COR-L47 (cell line): ENCODE data around the gene ITLN1.
"Not testable (repeated sequence)": the region's sequence is repeated elsewhere in the genome, so short reads cannot be mapped to it uniquely, and the experiment has no call there.

Experiments
- DNase-seq: peaks from one replicate; lab custom pipeline; 2025; lab: John Stamatoyannopoulos, UW

The ITLN1 gene

DNA sequence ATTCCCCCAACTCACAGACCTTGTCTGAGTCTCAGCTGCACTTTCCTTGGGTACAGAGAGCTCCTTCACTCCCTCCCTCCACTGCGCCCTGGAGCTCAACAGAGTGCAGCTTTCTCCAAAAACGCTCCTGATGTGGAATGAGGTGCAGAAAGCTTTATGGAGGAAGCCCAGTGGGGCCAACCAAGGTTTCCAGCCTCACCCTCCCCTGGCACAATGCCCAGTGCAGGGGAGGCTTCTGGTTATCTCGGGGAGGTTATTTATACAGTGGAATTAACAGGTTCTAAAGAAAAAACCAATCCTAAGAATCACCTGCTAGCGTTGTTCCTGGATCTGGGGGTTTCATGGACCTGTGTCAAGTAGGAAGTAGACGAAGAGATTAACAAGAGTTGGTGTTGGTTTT, at the start of gene ITLN1:
Gene ITLN1, minus strand, starts transcription at position 139 of the 400 bp plus-strand sequence. CDS start 303 bp downstream, outside the sequence.
- DNase-seq: no peak

DNA sequence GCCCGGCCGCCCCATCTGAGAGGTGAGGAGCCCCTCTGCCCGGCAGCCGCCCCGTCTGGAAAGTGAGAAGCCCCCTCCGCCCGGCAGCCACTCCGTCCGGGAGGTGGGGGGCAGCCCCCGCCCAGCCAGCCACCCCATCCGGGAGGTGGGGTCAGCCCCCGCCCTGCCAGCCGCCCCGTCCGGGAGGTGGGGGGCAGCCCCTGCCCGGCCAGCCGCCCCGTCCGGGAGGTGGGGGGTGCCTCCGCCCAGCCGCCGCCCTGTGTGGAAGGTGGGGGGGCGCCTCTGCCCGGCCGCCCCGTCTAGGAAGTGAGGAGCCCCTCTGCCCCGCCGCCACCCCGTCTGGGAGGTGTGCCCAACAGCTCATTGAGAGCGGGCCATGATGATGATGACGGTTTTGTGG, 48.3 kb upstream of the ITLN1 start:
- DNase-seq: not testable (repeated sequence)

- DNase-seq: no peak
Measured at GRCh38 chr1:160925652-160926244, 40.8 kb upstream of the ITLN1 start.

- DNase-seq: no peak
Measured at GRCh38 chr1:160924791-160925651, 40.0 kb upstream of the ITLN1 start.

- DNase-seq: no peak
Measured at GRCh38 chr1:160916666-160917065, 31.7 kb upstream of the ITLN1 start.

- not testable (repeated sequence) for DNase-seq
Measured at GRCh38 chr1:160913229-160913628, 28.2 kb upstream of the ITLN1 start.

- DNase-seq: no peak
Measured at GRCh38 chr1:160911925-160912324, 26.9 kb upstream of the ITLN1 start.

GRCh38 chr1:160911441-160911840, 26.5 kb upstream of the ITLN1 start:
- DNase-seq: no peak

DNA sequence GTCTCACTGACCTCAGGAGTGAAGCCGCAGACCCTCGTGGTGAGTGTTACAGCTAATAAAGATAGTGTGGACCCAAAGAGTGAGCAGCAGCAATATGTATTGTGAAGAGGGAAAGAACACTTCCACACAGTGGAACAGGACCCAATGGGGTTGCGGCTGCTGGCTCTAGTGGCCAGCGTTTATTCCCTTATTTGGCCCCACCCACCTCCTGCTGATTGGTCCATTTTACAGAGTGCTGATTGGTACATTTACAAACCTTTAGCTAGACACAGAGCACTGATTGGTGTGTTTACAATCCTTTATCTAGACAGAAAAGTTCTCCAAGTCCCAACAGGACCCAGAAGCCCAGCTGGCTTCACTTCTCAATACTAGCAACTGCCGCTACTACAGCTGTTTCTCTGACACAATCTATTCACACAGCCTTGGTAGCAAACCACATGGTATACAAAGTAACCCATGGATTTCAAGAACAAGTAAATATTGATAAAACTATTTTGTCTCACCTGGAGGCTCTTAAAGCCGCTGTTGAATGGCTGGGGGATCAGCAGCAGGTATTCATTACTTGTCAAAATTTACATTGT, 25.3 kb upstream of the ITLN1 start:
- no peak for DNase-seq

- no peak for DNase-seq
Measured at GRCh38 chr1:160907976-160908375, 23.0 kb upstream of the ITLN1 start.

- DNase-seq: no peak
Measured at GRCh38 chr1:160905617-160905989, 20.6 kb upstream of the ITLN1 start.

DNA sequence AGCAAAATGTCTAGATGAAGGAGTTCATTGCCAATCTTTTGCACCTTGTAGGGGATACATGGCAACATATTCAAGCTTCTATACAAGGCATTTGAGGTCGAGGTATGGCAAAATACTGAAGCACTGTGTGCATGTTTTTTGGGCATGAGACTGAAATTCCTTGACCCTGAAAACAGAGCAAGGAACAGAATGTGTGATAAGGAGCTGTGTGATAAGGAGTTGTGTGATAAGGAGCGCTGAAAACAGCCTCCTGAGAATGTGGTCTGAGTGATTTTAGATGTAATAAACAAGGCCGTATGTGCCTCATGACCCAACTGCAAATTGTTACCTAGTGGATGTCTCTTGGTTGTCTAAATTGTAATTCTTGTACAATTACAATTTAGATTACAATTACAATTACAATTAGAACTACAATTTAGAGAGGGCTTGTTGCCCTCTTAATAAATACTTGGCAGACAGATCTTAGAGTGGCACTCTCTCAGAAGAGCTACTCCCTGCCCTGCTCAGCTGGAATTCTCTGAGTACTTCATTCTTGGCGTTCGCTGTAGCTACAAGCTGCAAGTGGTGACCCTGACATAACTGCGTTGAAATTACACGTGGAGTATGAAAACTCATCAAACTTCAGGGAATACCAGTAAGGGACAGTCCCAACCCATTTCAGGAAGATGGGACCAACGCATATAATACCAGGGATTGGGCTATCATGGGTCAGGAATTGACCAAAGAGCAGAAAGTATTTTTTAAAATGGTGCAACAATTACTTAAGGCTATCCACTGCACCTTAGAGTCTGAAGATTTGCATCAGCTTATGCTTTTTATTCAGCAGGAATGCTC, 20.0 kb upstream of the ITLN1 start:
- no peak for DNase-seq

DNA sequence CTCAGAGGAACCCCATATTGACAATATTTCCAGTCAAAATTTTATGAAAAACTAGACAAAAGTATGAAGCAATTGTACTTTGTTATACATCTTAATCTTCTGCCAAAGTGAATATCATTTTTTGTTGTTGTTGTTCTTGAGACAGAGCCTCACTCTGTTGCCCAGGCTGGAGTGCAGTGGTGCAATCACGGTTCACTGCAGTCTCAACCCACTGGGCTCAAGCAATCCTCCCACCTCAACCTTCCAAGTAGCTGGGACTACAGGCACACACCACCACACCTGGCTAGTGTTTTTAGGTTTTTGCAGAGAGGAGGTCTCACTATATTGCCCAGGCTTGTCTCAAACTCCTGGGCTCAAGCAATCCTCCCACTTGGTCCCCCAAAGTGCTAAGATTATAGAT, 17.3 kb upstream of the ITLN1 start:
- DNase-seq: not testable (repeated sequence)

DNA sequence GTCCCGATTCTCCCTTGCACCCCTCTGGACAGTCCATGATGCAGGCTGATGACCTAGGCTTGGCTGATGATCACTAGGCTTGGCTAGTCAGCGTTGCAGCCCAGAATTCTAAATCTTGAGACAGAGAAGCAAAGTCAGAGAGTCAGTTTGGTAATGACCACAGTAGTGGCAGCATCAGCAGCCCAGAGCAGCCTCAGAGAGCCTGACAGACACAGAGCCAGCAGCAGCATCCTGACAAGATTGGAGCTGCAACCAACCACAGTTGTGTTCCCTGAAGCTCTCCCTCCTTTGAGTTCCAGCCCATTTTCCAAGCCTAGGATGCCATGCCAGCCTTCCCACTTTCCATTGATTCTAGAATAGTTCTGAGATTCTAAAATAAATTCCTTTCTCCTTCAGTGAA, 16.8 kb upstream of the ITLN1 start:
- DNase-seq: no peak

GRCh38 chr1:160900683-160901082, 15.7 kb upstream of the ITLN1 start:
- DNase-seq: not testable (repeated sequence)

DNA sequence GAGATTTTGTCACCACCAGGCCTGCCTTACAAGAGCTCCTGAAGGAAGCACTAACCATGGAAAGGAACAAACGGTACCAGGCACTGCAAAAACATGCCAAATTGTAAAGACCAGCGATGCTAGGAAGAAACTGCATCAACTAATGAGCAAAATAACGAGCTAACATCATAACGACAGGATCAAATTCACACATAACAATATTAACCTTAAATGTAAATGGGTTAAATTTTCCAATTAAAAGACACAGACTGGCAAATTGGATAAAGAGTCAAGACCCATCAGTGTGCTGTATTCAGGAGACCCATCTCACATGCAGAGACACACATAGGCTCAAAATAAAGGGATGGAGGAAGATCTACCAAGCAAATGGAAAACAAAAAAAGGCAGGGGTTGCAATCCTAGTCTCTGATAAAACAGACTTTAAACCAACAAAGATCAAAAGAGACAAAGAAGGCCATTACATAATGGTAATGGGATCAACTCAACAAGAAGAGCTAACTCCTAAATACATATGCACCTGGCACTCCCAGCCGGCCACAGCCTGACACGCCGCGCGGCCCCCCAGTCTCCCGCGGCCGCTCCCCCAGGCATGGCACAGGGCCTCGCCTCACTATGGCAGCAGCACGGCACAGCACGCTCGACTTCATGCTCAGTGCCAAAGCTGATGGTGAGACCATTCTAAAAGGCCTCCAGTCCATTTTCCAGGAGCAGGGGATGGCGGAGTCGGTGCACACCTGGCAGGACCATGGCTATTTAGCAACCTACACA, 9.6 kb upstream of the ITLN1 start:
- DNase-seq: not testable (repeated sequence)

DNA sequence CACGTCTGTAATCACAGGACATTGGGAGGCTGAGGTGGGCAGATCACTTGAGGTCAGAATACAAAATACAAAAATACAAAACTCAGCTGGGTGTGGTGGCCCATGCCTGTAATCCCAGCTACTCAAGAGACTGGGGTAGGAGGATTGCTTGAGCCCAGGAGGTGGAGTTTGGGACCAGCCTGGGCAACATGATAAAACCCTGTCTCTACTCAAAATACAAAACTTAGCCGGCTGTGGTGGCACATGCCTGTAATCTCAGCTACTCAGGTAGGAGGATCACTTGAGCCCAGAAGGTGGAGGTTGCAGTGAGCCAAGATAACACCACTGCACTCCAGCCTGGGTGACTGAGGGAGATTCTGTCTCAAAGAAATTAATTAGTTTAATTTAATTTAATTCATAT, 6.5 kb upstream of the ITLN1 start:
- no peak for DNase-seq

DNA sequence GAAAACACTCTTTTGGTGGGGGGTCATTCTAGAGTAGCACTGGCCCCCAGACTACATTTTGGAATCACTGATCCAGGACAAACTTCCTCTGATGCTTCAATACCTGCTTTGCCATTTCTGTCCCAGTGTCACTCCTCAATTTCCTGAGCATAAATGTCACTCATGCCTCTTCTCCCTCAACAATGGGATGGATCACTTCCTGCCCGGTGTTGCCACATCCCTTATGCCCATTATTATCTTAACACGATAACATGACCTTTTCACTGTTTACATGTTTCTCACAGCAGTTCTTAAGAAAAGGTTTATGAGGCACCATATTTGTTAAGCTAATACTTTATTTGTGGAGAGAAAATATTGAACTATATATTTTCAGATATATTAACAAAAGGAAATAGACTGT, 3.9 kb upstream of the ITLN1 start:
- no peak for DNase-seq

DNA sequence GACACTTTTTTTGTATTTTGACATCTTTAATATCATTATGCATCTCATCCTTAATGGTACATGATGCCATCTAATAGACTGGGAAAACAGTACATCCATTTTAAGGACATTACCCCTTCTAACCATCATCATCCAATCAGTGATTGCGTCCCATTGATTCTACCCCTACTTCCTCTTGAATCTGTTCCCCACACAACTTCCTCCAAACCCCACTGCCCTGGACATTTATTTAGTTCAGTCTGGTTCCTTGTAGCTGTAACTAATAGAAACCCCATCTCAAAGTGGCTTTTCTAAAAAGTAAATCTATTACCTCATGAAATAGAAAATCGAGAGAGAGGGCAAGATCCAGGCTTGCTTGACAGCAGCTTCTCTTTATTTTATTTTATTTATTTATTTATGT, 2.1 kb upstream of the ITLN1 start:
- DNase-seq: no peak

DNA sequence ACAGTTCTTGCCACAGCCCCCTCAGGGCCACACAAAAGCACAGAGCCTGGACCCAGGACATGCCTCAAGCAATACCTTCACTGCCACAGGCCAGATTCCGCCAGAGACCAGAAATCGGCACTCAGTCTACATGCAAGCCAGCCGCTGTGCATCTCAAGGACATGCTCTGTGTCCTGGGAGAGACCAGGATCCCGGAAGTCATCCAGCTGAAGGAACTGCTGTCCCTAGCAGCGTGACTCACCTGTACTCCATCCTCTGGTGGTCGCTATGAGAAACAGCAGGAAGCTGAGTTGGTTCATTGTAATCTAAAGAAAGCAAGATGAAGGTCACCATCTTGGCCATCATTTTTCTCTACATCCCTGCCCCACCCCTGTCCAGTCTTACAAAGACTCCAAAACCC, 401 bp downstream of the ITLN1 start:
- DNase-seq: no peak
